ENCODE results near the gene CTPS1. TPM values are rescaled to one million over a fixed set of nuclear protein-coding genes. Genes with fewer than 3 reads are reported as not detected.

Gene CTPS1
- total RNA-seq, 2 donors from 2014 or later: 79.2 to 84.4 TPM

- ATAC-seq (ENCODE audit: insufficient number of reproducible peaks, low FRiP score, low read depth): no peak
- peaks cover 45% of the 10 kb centered on the region for H3K36me3 ChIP-seq
- H3K27me3 ChIP-seq (replicated peaks; ENCODE audit: insufficient read depth): no peaks in the 10 kb centered on the region
- peak overlapping the region in 1 of 2 donors; percentile 18 for H3K27ac ChIP-seq
- H3K9me3 ChIP-seq: no peaks in the 10 kb centered on the region
- peaks cover 33 to 72% of the 10 kb centered on the region in 2 donors for H3K4me1 ChIP-seq (ENCODE audit: control insufficient read depth in 1 of 2, low read depth in 2 of 2)
- no peak for TF ChIP-seq CTCF (IDR thresholded peaks at IDR 0.05)
- no peak overlapping the region for H3K4me3 ChIP-seq
- no peak for DNase-seq (ENCODE audit: low spot score)
Observed at GRCh38 chr1:40988280-40988679, 8.8 kb downstream of the CTPS1 start.

GRCh38 chr1:40989066-40989465 lies 9.6 kb downstream of the CTPS1 start:
- peaks cover 45% of the 10 kb centered on the region for H3K36me3 ChIP-seq
- H3K9me3 ChIP-seq: no peaks in the 10 kb centered on the region
- TF ChIP-seq CTCF (IDR thresholded peaks at IDR 0.05): no peak
- no peak for DNase-seq (ENCODE audit: low spot score)
- no peak for ATAC-seq (ENCODE audit: insufficient number of reproducible peaks, low FRiP score, low read depth)
- H3K4me1 ChIP-seq (ENCODE audit: control insufficient read depth in 1 of 2, low read depth in 2 of 2): peaks cover 29 to 64% of the 10 kb centered on the region in 2 donors
- no peak overlapping the region for H3K4me3 ChIP-seq
- no peaks in the 10 kb centered on the region for H3K27me3 ChIP-seq (replicated peaks; ENCODE audit: insufficient read depth)
- H3K27ac ChIP-seq: no peak overlapping the region

GRCh38 chr1:40997096-40997495 lies 17.6 kb downstream of the CTPS1 start:
- DNase-seq (ENCODE audit: low spot score) (no peak), ATAC-seq (ENCODE audit: insufficient number of reproducible peaks, low FRiP score, low read depth) (no peak)
- H3K36me3 ChIP-seq: peaks cover 50% of the 10 kb centered on the region
- no peaks in the 10 kb centered on the region for H3K27me3 ChIP-seq (replicated peaks; ENCODE audit: insufficient read depth)
- H3K9me3 ChIP-seq: no peaks in the 10 kb centered on the region
- H3K27ac ChIP-seq: no peak overlapping the region
- TF ChIP-seq CTCF (IDR thresholded peaks at IDR 0.05): no peak
- no peak overlapping the region for H3K4me3 ChIP-seq
- H3K4me1 ChIP-seq (ENCODE audit: control insufficient read depth in 1 of 2, low read depth in 2 of 2): peaks cover 0 to 9% of the 10 kb centered on the region in 2 donors

- Histone ChIP-seq H3K4me1 (ENCODE audit: control insufficient read depth in 1 of 2, low read depth in 2 of 2) (peaks cover 11 to 25% of the 10 kb centered on the region in 2 donors), H3K36me3 (peaks cover 59% of the 10 kb centered on the region), H3K27me3 (replicated peaks; ENCODE audit: insufficient read depth) (no peaks in the 10 kb centered on the region), H3K9me3 (no peaks in the 10 kb centered on the region), H3K4me3 (no peak overlapping the region), H3K27ac (no peak overlapping the region)
- DNase-seq (ENCODE audit: low spot score): no peak
- no peak for TF ChIP-seq CTCF (IDR thresholded peaks at IDR 0.05)
- no peak for ATAC-seq (ENCODE audit: insufficient number of reproducible peaks, low FRiP score, low read depth)
Observed at GRCh38 chr1:40998668-40999067, 19.2 kb downstream of the CTPS1 start.

GRCh38 chr1:41003127-41003639 lies 23.7 kb downstream of the CTPS1 start:
- DNase-seq (ENCODE audit: low spot score): no peak
- no peaks in the 10 kb centered on the region for H3K27me3 ChIP-seq (replicated peaks; ENCODE audit: insufficient read depth)

More at GRCh38 chr1:41003127-41003639, 23.7 kb downstream of the CTPS1 start:
- Histone ChIP-seq H3K36me3 (peaks cover 75% of the 10 kb centered on the region), H3K4me3 (no peak overlapping the region), H3K4me1 (ENCODE audit: control insufficient read depth in 1 of 2, low read depth in 2 of 2) (peaks cover 11 to 24% of the 10 kb centered on the region in 2 donors), H3K9me3 (no peaks in the 10 kb centered on the region), H3K27ac (peak overlapping the region; percentile 42 to 47)
- no peak for TF ChIP-seq CTCF (IDR thresholded peaks at IDR 0.05)
- ATAC-seq (ENCODE audit: insufficient number of reproducible peaks, low FRiP score, low read depth): no peak
